HL-60 (cell line): ENCODE measurements around the gene OR52N5.

Source experiments
- DNase-seq, 2 experiments: peaks; one replicate each; pipeline ENCODE4 v3.0.0-alpha.2; 2010 to 2020; ENCODE audit warnings: low read depth in 1 of 2, low spot score in 1 of 2
- H3K27ac ChIP-seq: fragments of 250-450 bp; sonication (Bioruptor Pico); replicated peaks from 2 replicates; pipeline ENCODE4 v1.5.1; 2020; ENCODE audit warnings: mild to moderate bottlenecking, moderate library complexity
- H3K27me3 ChIP-seq: fragments of 250-450 bp; sonication (Bioruptor Pico); 2 replicates; pipeline ENCODE4 v1.5.1; 2021; ENCODE audit warnings: mild to moderate bottlenecking, moderate library complexity; ENCODE audit not compliant: insufficient read depth, poor library complexity, severe bottlenecking
- H3K4me3 ChIP-seq: replicated peaks from 2 replicates; pipeline ENCODE4 v1.5.1; 2011; ENCODE audit warnings: mild to moderate bottlenecking, control low read depth, low read length; ENCODE audit not compliant: insufficient read depth
- GABPA ChIP-seq: IDR thresholded peaks from 2 replicates; pipeline ENCODE4 v1.6.1; 2012; ENCODE audit warnings: low read depth
- POLR2AphosphoS5 ChIP-seq: IDR thresholded peaks from 2 replicates; pipeline ENCODE4 v1.6.1; 2012; ENCODE audit warnings: low read depth
- SPI1 ChIP-seq: IDR thresholded peaks from 2 replicates; pipeline ENCODE4 v1.6.1; 2012; ENCODE audit warnings: low read depth, mild to moderate bottlenecking, borderline replicate concordance
- TF ChIP-seq, protein P1 (sequence below): IDR thresholded peaks from one replicate; pipeline ENCODE4 v1.5.1; 2011; ENCODE audit warnings: low read length, control low read depth, inconsistent platforms; ENCODE audit not compliant: insufficient read depth
- TF ChIP-seq, protein P2 (sequence below): IDR thresholded peaks from 2 replicates; pipeline ENCODE4 v1.6.1; 2012; ENCODE audit warnings: low read depth; ENCODE audit not compliant: insufficient replicate concordance

OR52N5 gene

DNA sequence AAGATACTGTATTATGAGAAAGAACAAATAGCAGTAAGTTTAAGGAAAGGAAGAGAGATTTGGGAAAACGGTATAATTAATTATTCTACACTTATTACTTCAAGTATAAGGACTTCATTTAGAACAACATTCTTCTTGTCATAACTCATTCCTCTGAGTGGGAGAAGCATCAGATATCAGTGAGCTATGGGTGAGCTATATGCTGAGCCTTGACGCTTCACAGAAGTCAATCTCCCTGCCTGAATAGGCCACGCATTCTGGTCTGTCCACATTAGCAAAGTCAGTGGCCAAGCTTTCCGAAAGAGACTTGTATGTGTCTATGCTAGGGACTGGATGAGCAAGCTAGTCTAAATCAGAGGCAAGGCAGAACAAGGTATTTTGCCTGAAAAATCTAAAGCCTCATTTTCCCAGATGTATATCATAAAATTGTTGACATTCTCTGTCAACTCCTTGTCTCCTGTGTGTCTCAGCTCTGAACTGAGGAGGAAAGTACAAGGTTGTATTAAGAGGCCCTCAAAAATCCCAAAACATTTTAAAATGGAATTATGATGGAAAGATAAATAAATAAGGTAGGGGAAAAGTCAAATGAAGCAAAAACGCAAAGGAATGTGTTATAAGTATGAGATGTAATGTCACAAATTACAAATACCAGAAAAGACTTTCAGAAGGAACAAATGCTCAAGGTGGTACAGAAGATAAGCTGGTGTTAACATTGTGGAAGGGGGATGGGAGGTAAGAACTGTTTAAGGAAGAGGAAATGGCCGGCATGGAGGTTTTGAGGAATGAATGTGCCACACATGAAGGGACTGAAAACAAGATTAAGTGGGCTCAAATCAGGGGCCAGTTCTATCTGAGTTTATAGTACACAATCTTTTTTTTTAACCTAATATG, 27.0 kb upstream of the OR52N5 start:
- Histone ChIP-seq H3K27me3 (no peaks in the 10 kb centered on the region), H3K27ac (no peak overlapping the region), H3K4me3 (no peak overlapping the region)
- TF ChIP-seq, protein P1, sequence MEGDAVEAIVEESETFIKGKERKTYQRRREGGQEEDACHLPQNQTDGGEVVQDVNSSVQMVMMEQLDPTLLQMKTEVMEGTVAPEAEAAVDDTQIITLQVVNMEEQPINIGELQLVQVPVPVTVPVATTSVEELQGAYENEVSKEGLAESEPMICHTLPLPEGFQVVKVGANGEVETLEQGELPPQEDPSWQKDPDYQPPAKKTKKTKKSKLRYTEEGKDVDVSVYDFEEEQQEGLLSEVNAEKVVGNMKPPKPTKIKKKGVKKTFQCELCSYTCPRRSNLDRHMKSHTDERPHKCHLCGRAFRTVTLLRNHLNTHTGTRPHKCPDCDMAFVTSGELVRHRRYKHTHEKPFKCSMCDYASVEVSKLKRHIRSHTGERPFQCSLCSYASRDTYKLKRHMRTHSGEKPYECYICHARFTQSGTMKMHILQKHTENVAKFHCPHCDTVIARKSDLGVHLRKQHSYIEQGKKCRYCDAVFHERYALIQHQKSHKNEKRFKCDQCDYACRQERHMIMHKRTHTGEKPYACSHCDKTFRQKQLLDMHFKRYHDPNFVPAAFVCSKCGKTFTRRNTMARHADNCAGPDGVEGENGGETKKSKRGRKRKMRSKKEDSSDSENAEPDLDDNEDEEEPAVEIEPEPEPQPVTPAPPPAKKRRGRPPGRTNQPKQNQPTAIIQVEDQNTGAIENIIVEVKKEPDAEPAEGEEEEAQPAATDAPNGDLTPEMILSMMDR = no peak
- TF ChIP-seq SPI1 = peak; percentile 38; the same call in 1 of the 2 replicates
- DNase-seq = no peak

DNA sequence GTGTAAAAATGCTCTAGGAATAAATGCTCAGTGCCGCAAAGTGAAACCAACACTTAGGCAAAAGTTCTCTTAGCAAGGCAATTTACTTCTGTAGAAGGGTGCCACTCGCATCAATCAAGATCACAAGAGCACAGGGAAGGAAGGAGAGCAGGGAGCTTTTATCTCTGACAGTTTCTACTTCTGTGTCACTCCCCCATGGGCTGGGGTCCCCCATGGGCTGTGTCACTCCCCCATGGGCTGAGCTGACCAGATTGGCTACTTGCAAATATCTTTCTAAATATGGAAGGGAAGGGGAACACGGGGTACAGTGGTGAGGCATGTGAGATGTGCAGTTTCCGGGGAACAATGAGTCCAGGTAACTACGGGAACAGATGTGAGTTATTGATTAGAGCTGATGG, 26.0 kb upstream of the OR52N5 start:
- DNase-seq = no peak
- TF ChIP-seq GABPA = no peak
- TF ChIP-seq, protein P1 = no peak

GRCh38 chr11:5808500-5809121, 25.5 kb upstream of the OR52N5 start, which contains the start of gene OR52N2:
OR52N2 (plus strand) TSS chr11:5808924; CDS start chr11:5820336, 11,412 bp downstream.
- no peak within 1 kb of the TSS for H3K27ac ChIP-seq
- H3K27me3 ChIP-seq = no peaks in the 10 kb centered on the region
- DNase-seq = peak; percentile 28 to 68
- H3K4me3 ChIP-seq = no peak within 1 kb of the TSS
- no peak for TF ChIP-seq POLR2AphosphoS5
- TF ChIP-seq SPI1 = no peak
- TF ChIP-seq, protein P2, sequence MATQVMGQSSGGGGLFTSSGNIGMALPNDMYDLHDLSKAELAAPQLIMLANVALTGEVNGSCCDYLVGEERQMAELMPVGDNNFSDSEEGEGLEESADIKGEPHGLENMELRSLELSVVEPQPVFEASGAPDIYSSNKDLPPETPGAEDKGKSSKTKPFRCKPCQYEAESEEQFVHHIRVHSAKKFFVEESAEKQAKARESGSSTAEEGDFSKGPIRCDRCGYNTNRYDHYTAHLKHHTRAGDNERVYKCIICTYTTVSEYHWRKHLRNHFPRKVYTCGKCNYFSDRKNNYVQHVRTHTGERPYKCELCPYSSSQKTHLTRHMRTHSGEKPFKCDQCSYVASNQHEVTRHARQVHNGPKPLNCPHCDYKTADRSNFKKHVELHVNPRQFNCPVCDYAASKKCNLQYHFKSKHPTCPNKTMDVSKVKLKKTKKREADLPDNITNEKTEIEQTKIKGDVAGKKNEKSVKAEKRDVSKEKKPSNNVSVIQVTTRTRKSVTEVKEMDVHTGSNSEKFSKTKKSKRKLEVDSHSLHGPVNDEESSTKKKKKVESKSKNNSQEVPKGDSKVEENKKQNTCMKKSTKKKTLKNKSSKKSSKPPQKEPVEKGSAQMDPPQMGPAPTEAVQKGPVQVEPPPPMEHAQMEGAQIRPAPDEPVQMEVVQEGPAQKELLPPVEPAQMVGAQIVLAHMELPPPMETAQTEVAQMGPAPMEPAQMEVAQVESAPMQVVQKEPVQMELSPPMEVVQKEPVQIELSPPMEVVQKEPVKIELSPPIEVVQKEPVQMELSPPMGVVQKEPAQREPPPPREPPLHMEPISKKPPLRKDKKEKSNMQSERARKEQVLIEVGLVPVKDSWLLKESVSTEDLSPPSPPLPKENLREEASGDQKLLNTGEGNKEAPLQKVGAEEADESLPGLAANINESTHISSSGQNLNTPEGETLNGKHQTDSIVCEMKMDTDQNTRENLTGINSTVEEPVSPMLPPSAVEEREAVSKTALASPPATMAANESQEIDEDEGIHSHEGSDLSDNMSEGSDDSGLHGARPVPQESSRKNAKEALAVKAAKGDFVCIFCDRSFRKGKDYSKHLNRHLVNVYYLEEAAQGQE = no peak
- TF ChIP-seq GABPA = no peak
- TF ChIP-seq, protein P1 = peak; percentile 75

More for the DNA sequence above, 26.0 kb upstream of the OR52N5 start:
- no peaks in the 10 kb centered on the region for H3K27me3 ChIP-seq
- no peak overlapping the region for H3K4me3 ChIP-seq
- H3K27ac ChIP-seq = no peak overlapping the region

DNA sequence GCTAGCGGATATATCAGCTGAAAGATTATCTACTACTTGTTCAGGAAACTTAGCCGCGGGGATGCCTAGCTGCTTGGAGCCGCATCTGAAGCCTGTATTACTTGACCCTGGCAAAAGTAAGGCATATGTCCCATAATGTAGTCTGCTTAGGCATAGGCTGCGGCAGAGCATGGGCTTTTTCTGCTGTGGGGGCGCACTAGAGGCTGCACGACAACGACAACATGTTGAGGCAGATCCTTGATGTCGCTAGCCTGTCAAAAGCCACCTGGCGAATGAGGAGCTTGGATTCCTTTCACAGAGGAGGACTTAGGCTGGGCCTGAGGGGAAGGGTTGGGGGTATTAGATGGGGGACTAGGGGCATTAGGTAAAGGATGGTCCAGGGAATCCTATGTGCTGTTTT, 24.4 kb upstream of the OR52N5 start:
- no peaks in the 10 kb centered on the region for H3K27me3 ChIP-seq

More for the DNA sequence above, 24.4 kb upstream of the OR52N5 start:
- no peak for DNase-seq
- no peak overlapping the region for H3K4me3 ChIP-seq
- H3K27ac ChIP-seq = no peak overlapping the region
- no peak for TF ChIP-seq POLR2AphosphoS5
- TF ChIP-seq, protein P2 = no peak
- TF ChIP-seq, protein P1 = no peak
- no peak for TF ChIP-seq SPI1
- no peak for TF ChIP-seq GABPA
